Lung (tissue), 12 donors: ENCODE measurements around the gene SOX6. TPM values are rescaled to one million over a fixed set of nuclear protein-coding genes. Genes with fewer than 3 reads are reported as not detected.
A peak's percentile ranks its signal among the peaks of the same experiment; 100 is the strongest.

ENCODE experiments used
- ATAC-seq: fragments of 200-7000 bp; cut with Tn5 transposase; one replicate; pipeline ENCODE4 v1.9.1; 2020; ENCODE audit warnings: moderate number of reproducible peaks; ENCODE audit not compliant: insufficient read depth, low FRiP score
- DNase-seq, 3 donors: peaks; one replicate each; pipeline ENCODE4 v3.0.0-alpha.2; 2013 to 2017
- H3K27ac ChIP-seq, 2 donors: one replicate each; pipeline ENCODE4 v1.5.1; 2013; ENCODE audit warnings: mild to moderate bottlenecking in 2 of 2, moderate library complexity in 2 of 2, control low read depth in 1 of 2, inconsistent platforms in 1 of 2, low read depth in 1 of 2, low read length in 1 of 2
- H3K27me3 ChIP-seq, 3 donors: one replicate each; pipeline ENCODE4 v1.5.1; 2013; ENCODE audit warnings: low read length in 2 of 3; ENCODE audit not compliant: control insufficient read depth in 3 of 3, insufficient read depth in 3 of 3
- H3K36me3 ChIP-seq, 4 donors: one replicate each; pipeline ENCODE4 v1.5.1; 2013; ENCODE audit warnings: low read length in 4 of 4, mild to moderate bottlenecking in 1 of 4, moderate library complexity in 1 of 4; ENCODE audit not compliant: control insufficient read depth in 4 of 4, insufficient read depth in 4 of 4
- H3K4me1 ChIP-seq, 5 donors: one replicate each; pipeline ENCODE4 v1.5.1; 2013; ENCODE audit warnings: low read length in 5 of 5, mild to moderate bottlenecking in 2 of 5, moderate library complexity in 1 of 5; ENCODE audit not compliant: control insufficient read depth in 5 of 5, insufficient read depth in 5 of 5
- H3K4me3 ChIP-seq: one replicate; pipeline ENCODE4 v1.5.1; 2013; ENCODE audit warnings: mild to moderate bottlenecking, control low read depth, moderate library complexity
- H3K9ac ChIP-seq, 2 donors: one replicate each; pipeline ENCODE4 v1.5.1; 2013; ENCODE audit warnings: low read length in 2 of 2, control low read depth in 1 of 2; ENCODE audit not compliant: insufficient read depth in 1 of 2
- H3K9me3 ChIP-seq, 4 donors: one replicate each; pipeline ENCODE4 v1.5.1; 2013; ENCODE audit warnings: low read length in 3 of 4, mild to moderate bottlenecking in 1 of 4, moderate library complexity in 1 of 4; ENCODE audit not compliant: control insufficient read depth in 4 of 4, insufficient read depth in 3 of 4
- WGBS, 2 donors: extraction: QIAGEN DNeasy Blood & Tissue Kit; methylation state at CpG; one replicate each; pipeline ENCODE4 v1.1.7; 2013; 5-methylcytosine and 5-hydroxymethylcytosine counted together
- polyA plus RNA-seq, 2 donors: library from polyadenylated mRNA; stranded (reverse); fragments of 200-250 nt; gene quantifications; one replicate each; pipeline ENCODE4 v1.2.1, GENCODE V29; 2013
- total RNA-seq, 2 donors: library from RNA; depleted of rRNA in 1 of 2; stranded (reverse); fragments of >200 nt in 1 of 2; gene quantifications; one replicate each; pipeline ENCODE4 v1.2.1, GENCODE V29; 2014 to 2021
- TF ChIP-seq, protein P1 (sequence below): IDR thresholded peaks from 2 replicates; pipeline ENCODE4 v1.5.1; 2012; ENCODE audit warnings: mild to moderate bottlenecking; ENCODE audit errors: control extremely low read depth, extremely low read depth
- donor health status: control.
- donor health status: control.
- donor health status: Bipolar disorder and iron deficiency.
- donor health status: healthy.
- donor health status: DM: yes; HTN: yes; CAD: no.

The SOX6 gene
- total and polyA plus RNA-seq, 4 donors: 0.58 to 31.7 (median 7.4) TPM

DNA sequence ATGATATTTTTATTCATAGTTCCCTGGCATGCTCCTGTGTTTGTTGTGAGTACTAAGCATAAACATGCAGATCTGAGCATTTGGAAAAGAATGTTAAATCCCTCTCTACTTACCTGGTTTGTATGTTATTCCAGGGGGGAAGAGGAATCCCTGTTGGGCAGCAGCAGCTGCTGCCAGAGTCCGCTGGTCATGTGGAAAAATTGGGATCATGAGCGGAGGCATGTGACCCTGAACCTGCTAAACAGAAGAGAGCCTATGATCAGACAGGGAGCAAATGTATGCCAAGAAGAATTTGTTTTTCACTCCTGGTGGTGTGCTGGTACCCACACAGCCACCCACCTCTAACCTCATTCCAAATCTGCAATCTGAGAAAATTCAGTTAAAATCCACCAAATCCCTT is 244.7 kb downstream of the SOX6 start:
- no peak overlapping the region for H3K4me3 ChIP-seq
- no peaks in the 10 kb centered on the region for H3K9me3 ChIP-seq
- no peak overlapping the region for H3K27ac ChIP-seq
- H3K27me3 ChIP-seq: no peaks in the 10 kb centered on the region
- H3K36me3 ChIP-seq: no peaks in the 10 kb centered on the region
- no peak for DNase-seq
- TF ChIP-seq, protein P1, sequence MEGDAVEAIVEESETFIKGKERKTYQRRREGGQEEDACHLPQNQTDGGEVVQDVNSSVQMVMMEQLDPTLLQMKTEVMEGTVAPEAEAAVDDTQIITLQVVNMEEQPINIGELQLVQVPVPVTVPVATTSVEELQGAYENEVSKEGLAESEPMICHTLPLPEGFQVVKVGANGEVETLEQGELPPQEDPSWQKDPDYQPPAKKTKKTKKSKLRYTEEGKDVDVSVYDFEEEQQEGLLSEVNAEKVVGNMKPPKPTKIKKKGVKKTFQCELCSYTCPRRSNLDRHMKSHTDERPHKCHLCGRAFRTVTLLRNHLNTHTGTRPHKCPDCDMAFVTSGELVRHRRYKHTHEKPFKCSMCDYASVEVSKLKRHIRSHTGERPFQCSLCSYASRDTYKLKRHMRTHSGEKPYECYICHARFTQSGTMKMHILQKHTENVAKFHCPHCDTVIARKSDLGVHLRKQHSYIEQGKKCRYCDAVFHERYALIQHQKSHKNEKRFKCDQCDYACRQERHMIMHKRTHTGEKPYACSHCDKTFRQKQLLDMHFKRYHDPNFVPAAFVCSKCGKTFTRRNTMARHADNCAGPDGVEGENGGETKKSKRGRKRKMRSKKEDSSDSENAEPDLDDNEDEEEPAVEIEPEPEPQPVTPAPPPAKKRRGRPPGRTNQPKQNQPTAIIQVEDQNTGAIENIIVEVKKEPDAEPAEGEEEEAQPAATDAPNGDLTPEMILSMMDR: no peak
- no peak overlapping the region for H3K9ac ChIP-seq
- peaks cover 0 to 26% (median 4%) of the 10 kb centered on the region in 5 donors for H3K4me1 ChIP-seq
- no peak for ATAC-seq
- 92% methylated on average over 2 of the region's 2 CpGs for WGBS, 2 donors

DNA sequence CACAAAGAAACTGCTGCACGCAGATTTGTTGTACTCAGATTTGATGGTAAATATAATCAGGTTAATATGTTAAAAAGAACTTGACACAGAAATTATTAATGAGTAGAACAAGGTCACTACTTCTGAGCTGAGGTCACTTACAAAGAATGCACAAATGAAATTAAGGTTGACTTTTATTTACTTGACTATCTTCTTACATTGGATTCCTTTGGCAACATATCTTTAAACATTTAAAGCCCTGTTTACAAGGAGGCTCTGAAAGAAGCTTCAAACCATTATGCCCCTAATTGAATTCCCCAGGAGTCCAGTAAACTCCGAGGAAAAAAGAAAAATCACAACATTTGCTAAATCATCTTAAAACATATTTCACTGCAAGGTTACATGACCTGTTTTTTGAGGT is 245.5 kb downstream of the SOX6 start:
- Histone ChIP-seq H3K4me1 (peaks cover 0 to 26% (median 4%) of the 10 kb centered on the region in 5 donors), H3K27me3 (no peaks in the 10 kb centered on the region), H3K4me3 (no peak overlapping the region), H3K9ac (no peak overlapping the region), H3K36me3 (no peaks in the 10 kb centered on the region), H3K27ac (no peak overlapping the region), H3K9me3 (no peaks in the 10 kb centered on the region)
- no peak for DNase-seq
- 73 to 79% methylated on average over 2 of the region's 2 CpGs for WGBS, 2 donors
- TF ChIP-seq, protein P1: no peak
- ATAC-seq: no peak

DNA sequence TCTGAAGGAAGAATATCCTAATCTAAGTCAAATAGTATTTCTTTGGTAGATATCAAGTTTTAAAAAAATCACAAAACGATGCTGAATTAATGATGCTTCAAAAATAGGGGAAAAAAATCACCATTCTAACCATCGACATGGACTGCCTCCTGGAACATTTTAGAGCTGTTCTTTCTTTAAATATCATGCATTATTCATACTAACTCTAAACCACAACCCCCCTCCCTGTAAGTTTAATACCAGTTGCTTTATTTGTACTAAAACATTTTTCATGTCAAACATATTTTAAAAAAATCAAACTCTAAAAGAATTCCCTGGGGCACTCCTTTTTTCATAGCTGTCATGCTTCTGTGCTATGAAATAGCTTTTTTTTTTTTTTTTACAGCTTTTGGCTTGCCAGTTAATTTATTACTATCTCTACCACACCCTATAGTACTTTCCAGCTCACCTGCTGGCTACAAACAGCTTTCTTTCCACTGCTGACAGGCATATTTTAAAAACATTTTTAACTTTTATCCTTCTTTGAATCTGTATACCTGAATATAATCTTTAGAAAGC is 256.9 kb downstream of the SOX6 start:
- Histone ChIP-seq H3K4me3 (no peak overlapping the region), H3K27me3 (no peaks in the 10 kb centered on the region), H3K27ac (no peak overlapping the region), H3K36me3 (no peaks in the 10 kb centered on the region), H3K9me3 (no peaks in the 10 kb centered on the region), H3K4me1 (peaks cover 0 to 34% (median 13%) of the 10 kb centered on the region in 5 donors), H3K9ac (no peak overlapping the region)
- 77 to 88% methylated on average over 2 of the region's 2 CpGs for WGBS, 2 donors
- no peak for ATAC-seq
- TF ChIP-seq, protein P1: no peak
- no peak for DNase-seq

DNA sequence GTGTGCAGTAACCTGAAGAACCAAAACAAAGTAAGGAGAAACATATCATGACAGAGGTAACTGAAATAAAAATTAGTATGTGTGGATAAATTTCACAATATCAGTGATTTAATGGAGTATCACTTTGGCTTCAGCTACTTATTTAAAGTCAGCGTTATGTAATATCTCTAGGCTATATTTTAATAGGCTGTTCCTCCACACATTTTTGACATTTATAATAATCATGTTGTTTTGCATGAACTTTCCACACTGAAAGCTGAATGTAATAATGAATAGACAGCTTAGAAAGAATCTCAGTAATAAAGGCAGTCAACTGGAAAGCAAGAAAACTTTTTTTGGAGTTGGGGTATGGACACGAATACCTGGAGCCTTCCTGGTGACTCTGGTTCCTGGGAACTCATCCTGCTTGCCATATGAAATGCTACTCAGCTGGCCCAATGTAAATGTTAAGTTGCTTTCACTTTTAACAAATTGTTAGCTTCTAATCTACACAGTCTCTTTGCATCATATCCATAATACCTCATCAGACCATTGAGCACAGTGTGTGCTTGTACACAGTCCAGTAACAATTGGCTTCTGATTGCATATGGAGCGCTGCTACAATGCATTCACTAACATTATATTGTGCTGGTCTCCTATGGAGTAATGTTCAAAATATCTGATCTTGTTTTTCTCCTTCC is 257.7 kb downstream of the SOX6 start:
- 81 to 87% methylated on average over 3 of the region's 3 CpGs for WGBS, 2 donors
- ATAC-seq: no peak
- TF ChIP-seq, protein P1: no peak

More for the DNA sequence above, 257.7 kb downstream of the SOX6 start:
- DNase-seq: peak; percentile 46 to 94 (median 91)
- Histone ChIP-seq H3K9ac (no peak overlapping the region), H3K4me3 (no peak overlapping the region), H3K36me3 (no peaks in the 10 kb centered on the region), H3K4me1 (peaks cover 0 to 34% (median 13%) of the 10 kb centered on the region in 5 donors), H3K9me3 (no peaks in the 10 kb centered on the region), H3K27me3 (no peaks in the 10 kb centered on the region), H3K27ac (no peak overlapping the region)
